H1 (cell line): ENCODE data around the gene MSI2. TPM values are rescaled to one million over a fixed set of nuclear protein-coding genes. Genes with fewer than 3 reads are reported as not detected.

Experiments used
- CTCF ChIA-PET: fragments of 300-600 bp; sonication (Branson Sonifier 250); formaldehyde crosslinking; loops from one replicate; lab custom pipeline; 2021; ENCODE audit not compliant: partially characterized antibody; lab: Charles Lee
- POLR2A ChIA-PET: fragments of 300-600 bp; sonication (Branson Sonifier 250); formaldehyde crosslinking; loops from one replicate; lab custom pipeline; 2021; ENCODE audit warnings: inconsistent platforms; ENCODE audit not compliant: partially characterized antibody; lab: Charles Lee
- DNase-seq, 2 experiments: peaks; one replicate each; pipeline versions ENCODE4 v3.0.0 to v3.0.0-alpha.2; 2010 to 2022; ENCODE audit warnings: low spot score in 2 of 2, low read depth in 1 of 2, mixed read lengths in 1 of 2
- FAIRE-seq: peaks from 2 replicates; lab custom pipeline; 2011; peaks lifted over from hg19 to GRCh38; lab: Jason Lieb, UNC
- H2AFZ ChIP-seq: 2 replicates; pipeline ENCODE4 v1.8.1; 2012; ENCODE audit warnings: low read length, inconsistent platforms
- H2AK5ac ChIP-seq: 2 replicates; pipeline ENCODE4 v1.6.1; 2013; ENCODE audit warnings: low read depth, low read length
- H2BK120ac ChIP-seq: replicated peaks from 2 replicates; pipeline ENCODE3; 2013; ENCODE audit warnings: low read depth, low read length, inconsistent platforms
- H2BK12ac ChIP-seq: 2 replicates; pipeline ENCODE4 v1.6.1; 2013; ENCODE audit warnings: low read depth, low read length
- H2BK15ac ChIP-seq: 2 replicates; pipeline ENCODE4 v1.6.1; 2013; ENCODE audit warnings: low read length
- H2BK20ac ChIP-seq: 2 replicates; pipeline ENCODE4 v1.6.1; 2013; ENCODE audit warnings: low read length
- H2BK5ac ChIP-seq: 2 replicates; pipeline ENCODE4 v1.6.1; 2013; ENCODE audit warnings: low read depth, low read length
- H3K14ac ChIP-seq: 2 replicates; pipeline ENCODE4 v1.6.1; 2013; ENCODE audit warnings: inconsistent platforms; ENCODE audit not compliant: insufficient read length
- H3K18ac ChIP-seq: 2 replicates; pipeline ENCODE4 v1.6.1; 2013; ENCODE audit warnings: low read length; ENCODE audit errors: extremely low read depth
- H3K23ac ChIP-seq: 2 replicates; pipeline ENCODE4 v1.6.1; 2013; ENCODE audit warnings: inconsistent platforms; ENCODE audit not compliant: insufficient read length
- H3K23me2 ChIP-seq: 2 replicates; pipeline ENCODE4 v1.6.1; 2013; ENCODE audit warnings: low read depth, low read length
- H3K27ac ChIP-seq: 2 replicates; pipeline ENCODE4 v1.6.1; 2011; ENCODE audit warnings: low read depth, low read length, inconsistent platforms
- H3K27me3 ChIP-seq, 4 experiments: replicated peaks in 1 of 4; 1 replicate in 1 of 4; 2 replicates in 3 of 4; pipeline versions ENCODE4 v1.6.1 to v1.8.1; 2011 to 2013; ENCODE audit warnings: low read length in 3 of 4, mild to moderate bottlenecking in 3 of 4, inconsistent platforms in 2 of 4, mixed read lengths in 2 of 4, moderate library complexity in 1 of 4; ENCODE audit not compliant: control insufficient read depth in 3 of 4, insufficient read depth in 3 of 4; ENCODE audit errors: extremely low read depth in 1 of 4
- H3K36me3 ChIP-seq, 4 experiments: 2 replicates each; pipeline versions ENCODE4 v1.6.1 to v1.8.1; 2011 to 2013; ENCODE audit warnings: mild to moderate bottlenecking in 4 of 4, low read length in 3 of 4, moderate library complexity in 2 of 4, control low read depth in 1 of 4, inconsistent platforms in 1 of 4; ENCODE audit not compliant: insufficient read depth in 4 of 4, control insufficient read depth in 2 of 4
- H3K4ac ChIP-seq: replicated peaks from 2 replicates; pipeline ENCODE3; 2013; ENCODE audit warnings: low read length, low read depth, mixed read lengths, inconsistent platforms; ENCODE audit not compliant: insufficient read length
- H3K4me1 ChIP-seq, 4 experiments: replicated peaks in 1 of 4; 1 replicate in 1 of 4; 2 replicates in 3 of 4; pipeline versions ENCODE4 v1.6.1 to v1.8.1; 2011 to 2013; ENCODE audit warnings: low read length in 3 of 4, inconsistent platforms in 2 of 4, mixed read lengths in 1 of 4; ENCODE audit not compliant: insufficient read depth in 4 of 4, control insufficient read depth in 3 of 4
- H3K4me2 ChIP-seq, 2 experiments: 2 replicates each; pipeline versions ENCODE4 v1.6.1 to v1.8.1; 2011 to 2013; ENCODE audit warnings: low read depth in 2 of 2, low read length in 2 of 2, control low read depth in 1 of 2, inconsistent platforms in 1 of 2, mild to moderate bottlenecking in 1 of 2; ENCODE audit not compliant: insufficient read depth in 1 of 2
- H3K4me3 ChIP-seq, 4 experiments: fragments of 200-600, 300-600 bp in 1 of 4; sonication (generic), shearing (Covaris generic), sonication (Bioruptor Twin) in 1 of 4; 2 replicates each; pipeline versions ENCODE4 v1.5.1 to v1.8.1; 2011 to 2016; ENCODE audit warnings: low read length in 4 of 4, low read depth in 3 of 4, control low read depth in 2 of 4, inconsistent platforms in 2 of 4, mild to moderate bottlenecking in 2 of 4, mixed read lengths in 1 of 4, moderate library complexity in 1 of 4; ENCODE audit not compliant: insufficient read depth in 2 of 4; ENCODE audit errors: extremely low read depth in 1 of 4
- H3K56ac ChIP-seq: replicated peaks from 2 replicates; pipeline ENCODE3; 2013; ENCODE audit warnings: low read depth, mild to moderate bottlenecking, mixed read lengths, low read length, inconsistent platforms; ENCODE audit not compliant: insufficient read length
- H3K79me1 ChIP-seq: 2 replicates; pipeline ENCODE4 v1.6.1; 2013; ENCODE audit warnings: low read depth, low read length, control low read depth
- H3K79me2 ChIP-seq, 2 experiments: 2 replicates each; pipeline versions ENCODE4 v1.6.1 to v1.8.1; 2012 to 2013; ENCODE audit warnings: low read length in 2 of 2, mild to moderate bottlenecking in 2 of 2, inconsistent platforms in 1 of 2; ENCODE audit not compliant: insufficient read depth in 2 of 2, control insufficient read depth in 1 of 2
- H3K9ac ChIP-seq, 4 experiments: replicated peaks in 1 of 4; 1 replicate in 1 of 4; 2 replicates in 3 of 4; pipeline versions ENCODE4 v1.6.1 to v1.8.1; 2011 to 2013; ENCODE audit warnings: low read depth in 3 of 4, low read length in 3 of 4, control low read depth in 2 of 4, mild to moderate bottlenecking in 2 of 4, moderate library complexity in 2 of 4, inconsistent platforms in 1 of 4; ENCODE audit errors: extremely low read depth in 1 of 4
- H3K9me3 ChIP-seq, 2 experiments: 2 replicates each; pipeline versions ENCODE4 v1.6.1 to v1.8.1; 2012 to 2013; ENCODE audit warnings: mild to moderate bottlenecking in 2 of 2, moderate library complexity in 2 of 2, control low read depth in 1 of 2, inconsistent platforms in 1 of 2, low read depth in 1 of 2, low read length in 1 of 2, mixed read lengths in 1 of 2; ENCODE audit not compliant: insufficient read depth in 2 of 2
- H4K20me1 ChIP-seq, 2 experiments: replicated peaks in 1 of 2; 2 replicates each; pipeline versions ENCODE3 to v1.8.1; 2011 to 2013; ENCODE audit warnings: inconsistent platforms in 2 of 2, low read length in 2 of 2, mild to moderate bottlenecking in 1 of 2; ENCODE audit not compliant: insufficient read depth in 2 of 2, control insufficient read depth in 1 of 2
- H4K5ac ChIP-seq: 2 replicates; pipeline ENCODE4 v1.6.1; 2013; ENCODE audit warnings: low read length, low read depth, mixed read lengths, inconsistent platforms; ENCODE audit not compliant: insufficient read length
- H4K8ac ChIP-seq: 2 replicates; pipeline ENCODE4 v1.8.0; 2013; ENCODE audit warnings: mild to moderate bottlenecking, moderate library complexity, low read length, inconsistent platforms; ENCODE audit not compliant: insufficient read depth; ENCODE audit errors: extremely low read depth
- H4K91ac ChIP-seq: replicated peaks from 2 replicates; pipeline ENCODE3; 2013; ENCODE audit warnings: low read length, mixed read lengths, inconsistent platforms; ENCODE audit not compliant: insufficient read length
- CEBPB ChIP-seq: IDR thresholded peaks from 2 replicates; pipeline ENCODE4 v1.6.1; 2012; ENCODE audit warnings: low read depth, low read length
- FOSL1 ChIP-seq: IDR thresholded peaks from 2 replicates; pipeline ENCODE4 v1.6.1; 2011; ENCODE audit warnings: mild to moderate bottlenecking, low read depth, low read length, moderate library complexity; ENCODE audit not compliant: insufficient read depth
- JUN ChIP-seq: IDR thresholded peaks from 2 replicates; pipeline ENCODE4 v1.6.1; 2011; ENCODE audit warnings: low read depth, mild to moderate bottlenecking, improper control_type of control experiment, low read length
- KDM1A ChIP-seq: fragments of 200-600, 300-600 bp; sonication (generic); IDR thresholded peaks from 2 replicates; pipeline ENCODE4 v1.7.1; 2016; ENCODE audit warnings: mild to moderate bottlenecking, low read length, borderline replicate concordance
- POLR2AphosphoS5 ChIP-seq: IDR thresholded peaks from 2 replicates; pipeline ENCODE4 v1.6.1; 2011; ENCODE audit warnings: low read depth, low read length
- RAD21 ChIP-seq, 2 experiments: IDR thresholded peaks in 1 of 2; conservative IDR thresholded peaks in 1 of 2; 2 replicates each; pipeline ENCODE4 v1.6.1; 2011; ENCODE audit warnings: low read depth in 2 of 2, low read length in 2 of 2, improper control_type of control experiment in 1 of 2, inconsistent platforms in 1 of 2, mild to moderate bottlenecking in 1 of 2, moderate library complexity in 1 of 2
- SIX5 ChIP-seq: IDR thresholded peaks from 2 replicates; pipeline ENCODE4 v1.6.1; 2011; ENCODE audit warnings: mild to moderate bottlenecking, low read depth, low read length
- SRF ChIP-seq: IDR thresholded peaks from 2 replicates; pipeline ENCODE4 v1.6.1; 2011; ENCODE audit warnings: mild to moderate bottlenecking, low read depth, low read length, moderate library complexity
- SUZ12 ChIP-seq: fragments of 200-600 bp; sonication (generic); IDR thresholded peaks from 2 replicates; pipeline ENCODE4 v1.6.1; 2012; ENCODE audit warnings: mild to moderate bottlenecking, inconsistent platforms, low read length, moderate library complexity, mixed read lengths
- TBP ChIP-seq: IDR thresholded peaks from 2 replicates; pipeline ENCODE4 v1.6.1; 2011; ENCODE audit warnings: low read depth, low read length, improper control_type of control experiment
- WGBS, 2 experiments: shearing (Covaris generic) in 1 of 2; methylation state at CpG; one replicate each; pipeline versions ENCODE4 v1.1.6 to v1.1.7; 2013 to 2015; ENCODE audit warnings: low lambda C conversion rate in 2 of 2, mixed read lengths in 2 of 2, inconsistent platforms in 1 of 2, low coverage in 1 of 2, missing lambda C conversion rate in 1 of 2; ENCODE audit not compliant: insufficient replicate concordance in 2 of 2, insufficient coverage in 1 of 2, insufficient read length in 1 of 2; ENCODE audit errors: extremely low coverage in 1 of 2, missing lambda C conversion rate in 1 of 2; 5-methylcytosine and 5-hydroxymethylcytosine counted together
- polyA plus RNA-seq, 7 experiments: library from polyadenylated mRNA; depleted of rRNA in 3 of 7; stranded (reverse) in 5 of 7; unstranded in 2 of 7; fragments of >200 nt in 5 of 7; fragments of 200-250 nt in 2 of 7; gene quantifications; 1 replicate in 5 of 7; 2 replicates in 1 of 7; 4 replicates in 1 of 7; pipeline versions ENCODE4 v1.2.1 to v1.2.3, GENCODE V29; 2011 to 2013; ENCODE audit warnings: missing spikeins in 2 of 7, mixed read lengths in 2 of 7
- total RNA-seq: library from RNA; stranded (reverse); fragmentation: NEBNext Ultra II Directional; extraction: Animal tissue kit (Norgen Biotek cat#: 25700); gene quantifications from 2 replicates; pipeline ENCODE4 v1.2.1, GENCODE V29; 2021

MSI2 gene
- total and polyA plus RNA-seq, 2 of the 8 experiments (the other 6 are each of a cell fraction or from before 2014, with no cell fraction given): 36.7 to 80.6 TPM

- Histone ChIP-seq H3K4ac (no peak overlapping the region), H3K9ac (no peak overlapping the region), H3K4me3 (no peak overlapping the region), H2BK120ac (no peak overlapping the region), H3K23me2 (no peaks in the 10 kb centered on the region), H4K20me1 (peaks cover 5 to 6% of the 10 kb centered on the region in 2 experiments), H4K91ac (no peak overlapping the region), H3K36me3 (peaks cover 0 to 3% (median 0%) of the 10 kb centered on the region in 4 experiments; a peak in 1 of 8 replicates), H3K4me2 (no peak overlapping the region), H3K14ac (no peak overlapping the region), H4K8ac (no peak overlapping the region), H2BK15ac (no peak overlapping the region), H2AK5ac (no peak overlapping the region), H2BK20ac (no peak overlapping the region), H3K56ac (no peak overlapping the region), H3K79me2 (peaks cover 0 to 72% of the 10 kb centered on the region in 2 experiments; a peak in 2 of 4 replicates), H2AFZ (no peak overlapping the region), H3K4me1 (peaks cover under 1 to 10% (median 4%) of the 10 kb centered on the region in 4 experiments), H3K18ac (no peak overlapping the region), H3K79me1 (peaks cover 16% of the 10 kb centered on the region), H3K9me3 (no peaks in the 10 kb centered on the region), H3K23ac (no peak overlapping the region), H3K27ac (no peak overlapping the region), H3K27me3 (no peaks in the 10 kb centered on the region), H2BK12ac (no peak overlapping the region), H2BK5ac (no peak overlapping the region), H4K5ac (no peak overlapping the region)
- CTCF ChIA-PET: interaction anchor here (1.2 to 4.2 kb wide), 7 partner anchors 11 to 121 kb away, joined by 3 to 19 read pairs (median 5); no protein-coding TSS in a partner anchor
- TF ChIP-seq TBP (no peak), CEBPB (no peak), SIX5 (no peak), SRF (no peak), RAD21 (IDR thresholded peaks at IDR 0.05 in 1 of 2, conservative IDR thresholded peaks at IDR 0.05 in 1 of 2; ENCODE audit: low read depth in 2 of 2, low read length in 2 of 2) (no peak), KDM1A (no peak), POLR2AphosphoS5 (no peak), FOSL1 (no peak), SUZ12 (no peak), JUN (no peak)
- 94% methylated on average over 9 of the region's 9 CpGs; no CpG with 5 or more reads in 1 of the 2 experiments for WGBS, 2 experiments
- FAIRE-seq (no peak), DNase-seq (no peak)
- POLR2A ChIA-PET: interaction anchor here (0.6 to 1.1 kb wide), 2 partner anchors 12 to 218 kb away, joined by 3 read pairs; no protein-coding TSS in a partner anchor
Observed at GRCh38 chr17:57319806-57320205, 63.5 kb downstream of the MSI2 start.
